Amygdala (tissue), 56 donors: Measurements from ENCODE around the gene C20orf141.
"Not testable (repeated sequence)": the region's sequence is repeated elsewhere in the genome, so short reads cannot be mapped to it uniquely, and the experiment has no call there.

Source experiments
- DNase-seq, 56 donors: peaks; one replicate each; lab custom pipeline; 2025; lab: John Stamatoyannopoulos, UW

Gene C20orf141, protein sequence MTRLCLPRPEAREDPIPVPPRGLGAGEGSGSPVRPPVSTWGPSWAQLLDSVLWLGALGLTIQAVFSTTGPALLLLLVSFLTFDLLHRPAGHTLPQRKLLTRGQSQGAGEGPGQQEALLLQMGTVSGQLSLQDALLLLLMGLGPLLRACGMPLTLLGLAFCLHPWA

GRCh38 chr20:2814587-2815051, at the start of gene C20orf141:
C20orf141 (plus strand) TSS chr20:2814987; CDS start chr20:2815185, 198 bp downstream.
- no peak for DNase-seq

GRCh38 chr20:2767768-2768631, 46.8 kb upstream of the C20orf141 start:
- peak in 1 of 56 donors; percentile 19 for DNase-seq

DNA sequence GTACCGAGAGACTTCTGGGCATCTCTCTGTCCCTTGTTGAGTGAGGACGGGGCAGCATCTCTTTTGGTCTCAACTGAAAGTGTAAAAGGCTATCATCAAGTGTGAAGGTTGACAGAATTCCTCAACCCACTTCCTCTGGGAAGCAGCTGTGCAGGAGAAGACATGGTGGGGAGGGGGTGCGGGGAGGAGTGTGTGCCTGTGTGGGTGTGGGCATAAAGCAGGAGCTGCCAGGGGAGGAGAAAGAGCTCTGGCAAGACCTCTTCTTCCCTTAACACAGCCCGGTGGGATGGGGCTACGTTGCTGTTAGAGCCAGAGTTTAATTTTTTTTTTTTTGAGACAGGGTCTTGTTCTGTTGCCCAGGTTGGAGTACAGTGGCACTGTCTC, 46.2 kb upstream of the C20orf141 start:
- DNase-seq: no peak

DNA sequence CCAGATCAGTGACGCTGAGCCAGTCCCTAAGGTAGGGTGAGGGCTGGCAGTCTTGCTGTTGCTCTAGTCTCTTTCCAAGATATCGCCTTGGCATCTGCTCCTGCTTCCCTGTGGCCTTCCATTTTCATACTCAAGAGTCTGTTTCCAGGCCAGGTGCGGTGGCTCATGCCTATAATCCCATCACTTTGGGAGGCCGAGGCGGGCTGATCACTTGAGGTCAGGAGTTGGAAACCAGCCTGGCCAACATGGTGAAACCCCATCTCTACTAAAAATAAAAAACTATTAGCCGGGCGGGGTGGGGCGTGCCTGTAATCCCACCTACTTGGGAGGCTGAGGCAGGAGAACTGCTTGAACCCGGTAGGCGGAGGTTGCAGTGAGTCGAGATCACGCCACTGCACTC, 44.7 kb upstream of the C20orf141 start:
- not testable (repeated sequence) for DNase-seq

DNA sequence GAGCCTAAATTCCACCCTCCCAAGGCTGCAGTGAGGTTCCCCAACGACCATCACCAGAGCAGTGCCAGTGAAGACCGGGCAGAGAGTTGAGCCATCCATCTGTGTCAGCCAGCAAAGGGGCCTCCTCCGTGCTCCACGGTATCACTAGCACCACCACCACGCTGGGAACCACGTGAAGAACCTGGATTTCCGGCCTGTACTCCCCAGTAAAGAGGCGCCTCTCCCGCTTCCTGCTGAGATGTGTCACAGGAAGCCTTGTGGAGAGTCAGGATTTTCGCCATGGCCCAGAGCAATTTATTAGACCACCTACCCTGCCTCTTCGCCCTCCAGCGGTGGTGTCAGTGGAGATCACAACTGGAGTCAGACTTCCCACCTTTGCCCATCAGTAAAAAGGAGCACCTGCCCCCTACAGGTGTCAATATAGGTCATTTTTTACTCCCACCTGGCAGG, 43.1 kb upstream of the C20orf141 start:
- DNase-seq: no peak

DNA sequence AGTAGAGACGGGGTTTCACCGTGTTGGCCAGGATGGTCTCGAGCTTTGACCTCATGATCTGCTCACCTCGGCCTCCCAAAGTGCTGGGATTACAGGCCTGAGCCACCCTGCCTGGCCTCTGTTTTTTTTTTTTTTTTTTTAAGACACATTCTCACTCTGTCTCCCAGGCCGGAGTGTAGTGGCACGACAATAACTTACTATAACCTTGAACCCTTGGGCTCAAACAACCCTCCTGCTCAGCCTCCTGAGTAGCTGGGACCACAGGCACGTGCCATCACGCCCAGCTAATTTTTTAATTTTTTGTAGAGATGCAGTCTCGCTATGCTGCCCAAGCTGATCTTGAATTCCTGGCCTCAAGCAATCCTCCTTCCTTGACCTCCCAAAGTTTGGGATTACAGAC, 41.0 kb upstream of the C20orf141 start:
- no peak for DNase-seq

- no peak for DNase-seq
Measured at GRCh38 chr20:2775139-2775538, 39.6 kb upstream of the C20orf141 start.

- no peak for DNase-seq
Measured at GRCh38 chr20:2778602-2779321, 36.0 kb upstream of the C20orf141 start.

- DNase-seq: no peak
Measured at GRCh38 chr20:2780948-2781347, 33.8 kb upstream of the C20orf141 start.

GRCh38 chr20:2783908-2784566, 30.8 kb upstream of the C20orf141 start:
- no peak for DNase-seq

DNA sequence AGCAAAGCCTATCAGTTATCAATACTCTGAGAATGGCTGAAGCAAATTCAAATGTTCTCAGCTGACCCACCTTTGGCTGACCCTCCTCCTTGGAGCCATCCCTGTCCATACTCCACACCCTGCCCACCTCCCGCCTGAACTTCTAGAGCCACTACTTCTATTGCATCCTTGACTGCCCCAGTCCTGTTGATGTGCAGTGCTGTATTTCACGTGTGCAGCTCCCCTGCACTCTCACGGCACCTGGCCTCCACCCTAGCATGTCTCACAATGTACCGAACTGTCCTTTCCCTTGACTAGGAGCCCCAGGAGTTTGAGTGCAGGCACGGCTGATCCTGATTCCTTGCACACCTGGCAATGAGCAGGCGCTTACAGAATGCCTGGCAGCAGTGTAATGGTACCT, 21.3 kb upstream of the C20orf141 start:
- no peak for DNase-seq

GRCh38 chr20:2794202-2794748, 20.5 kb upstream of the C20orf141 start:
- no peak for DNase-seq

DNA sequence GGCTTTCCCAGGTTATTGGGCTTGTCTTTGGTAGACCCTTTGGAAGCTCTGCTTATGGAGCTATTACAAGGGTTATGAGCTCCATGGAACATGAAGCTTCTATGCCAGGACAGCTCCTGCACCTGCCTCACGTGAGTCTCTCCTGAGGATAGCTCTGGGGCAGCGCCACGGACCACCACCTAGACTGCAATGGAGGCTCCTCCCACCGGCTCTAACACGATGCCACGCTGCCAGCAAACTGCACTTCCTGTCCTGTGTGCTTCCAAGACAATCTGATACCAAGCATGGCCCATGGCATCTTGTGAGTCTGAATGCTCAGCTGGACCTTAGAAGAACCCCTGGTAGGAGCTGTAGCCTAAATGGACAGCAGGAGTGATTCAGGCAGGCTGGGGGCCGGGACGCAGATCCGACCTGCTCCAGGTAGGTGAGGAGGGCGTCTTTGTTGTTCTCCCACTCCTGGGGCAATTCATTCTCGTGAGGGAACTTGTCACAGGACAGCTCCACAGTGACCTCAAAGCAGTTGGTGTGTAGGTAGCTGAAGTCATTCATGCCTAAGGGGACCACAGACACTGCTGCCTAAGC, 19.8 kb upstream of the C20orf141 start:
- DNase-seq: no peak

GRCh38 chr20:2795451-2795850, 19.3 kb upstream of the C20orf141 start:
- no peak for DNase-seq

DNA sequence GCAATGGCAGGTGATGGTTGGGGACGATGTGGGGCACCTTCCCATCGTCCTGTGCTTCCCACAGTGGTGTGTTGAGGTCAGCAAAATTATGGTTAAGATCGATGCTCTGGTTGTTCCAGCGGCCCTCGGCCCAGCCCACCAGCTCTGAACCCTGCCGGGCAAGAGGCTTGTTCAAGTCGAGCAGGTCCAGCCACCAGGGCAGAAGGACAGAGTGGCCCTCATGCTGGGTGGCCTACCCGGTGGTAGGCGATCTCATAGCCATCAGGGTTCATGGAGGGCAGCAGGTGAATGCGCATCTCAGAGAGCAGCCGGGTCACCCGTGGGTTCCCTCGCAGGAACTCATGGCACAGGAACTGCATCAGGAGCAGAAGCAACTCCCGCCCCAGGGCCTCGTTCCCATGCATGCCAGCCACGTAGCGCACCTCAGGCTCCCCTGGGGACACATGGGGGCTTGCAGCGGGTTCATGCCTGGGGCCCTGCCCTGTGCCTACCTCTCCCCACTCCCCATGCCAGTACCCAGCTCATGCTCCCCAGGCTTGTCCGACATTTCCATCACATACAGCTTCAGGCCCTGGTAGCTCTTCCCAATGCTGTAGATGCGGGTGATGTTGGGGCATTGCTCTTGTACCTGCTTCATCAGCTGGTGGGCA, 18.7 kb upstream of the C20orf141 start:
- no peak for DNase-seq

- no peak for DNase-seq
Measured at GRCh38 chr20:2797136-2797983, 17.4 kb upstream of the C20orf141 start.

GRCh38 chr20:2798095-2798805, 16.5 kb upstream of the C20orf141 start:
- no peak for DNase-seq

- no peak for DNase-seq
Measured at GRCh38 chr20:2798814-2799213, 16.0 kb upstream of the C20orf141 start.
